ENCODE results near the gene CEACAM21. TPM values are rescaled to one million over a fixed set of nuclear protein-coding genes. Genes with fewer than 3 reads are reported as not detected.

CEACAM21 gene
- total and polyA plus RNA-seq, 2 experiments from 2014 or later = 2.2 to 2.8 TPM

- Histone ChIP-seq H3K27me3 (no peaks in the 10 kb centered on the region), H3K27ac (no peak overlapping the region), H3K4me1 (ENCODE audit: low read depth) (no peaks in the 10 kb centered on the region), H3K9me3 (ENCODE audit: low read depth) (no peaks in the 10 kb centered on the region), H3K36me3 (no peaks in the 10 kb centered on the region), H3K4me3 (no peak overlapping the region)
- no peak for DNase-seq (ENCODE audit: low read depth in 1 of 2, low spot score in 1 of 2)
- TF ChIP-seq, protein P1, sequence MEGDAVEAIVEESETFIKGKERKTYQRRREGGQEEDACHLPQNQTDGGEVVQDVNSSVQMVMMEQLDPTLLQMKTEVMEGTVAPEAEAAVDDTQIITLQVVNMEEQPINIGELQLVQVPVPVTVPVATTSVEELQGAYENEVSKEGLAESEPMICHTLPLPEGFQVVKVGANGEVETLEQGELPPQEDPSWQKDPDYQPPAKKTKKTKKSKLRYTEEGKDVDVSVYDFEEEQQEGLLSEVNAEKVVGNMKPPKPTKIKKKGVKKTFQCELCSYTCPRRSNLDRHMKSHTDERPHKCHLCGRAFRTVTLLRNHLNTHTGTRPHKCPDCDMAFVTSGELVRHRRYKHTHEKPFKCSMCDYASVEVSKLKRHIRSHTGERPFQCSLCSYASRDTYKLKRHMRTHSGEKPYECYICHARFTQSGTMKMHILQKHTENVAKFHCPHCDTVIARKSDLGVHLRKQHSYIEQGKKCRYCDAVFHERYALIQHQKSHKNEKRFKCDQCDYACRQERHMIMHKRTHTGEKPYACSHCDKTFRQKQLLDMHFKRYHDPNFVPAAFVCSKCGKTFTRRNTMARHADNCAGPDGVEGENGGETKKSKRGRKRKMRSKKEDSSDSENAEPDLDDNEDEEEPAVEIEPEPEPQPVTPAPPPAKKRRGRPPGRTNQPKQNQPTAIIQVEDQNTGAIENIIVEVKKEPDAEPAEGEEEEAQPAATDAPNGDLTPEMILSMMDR (IDR thresholded peaks at IDR 0.05; ENCODE audit: low read depth, low read length) = no peak
Observed at GRCh38 chr19:41623360-41623759, 47.4 kb downstream of the CEACAM21 start.

DNA sequence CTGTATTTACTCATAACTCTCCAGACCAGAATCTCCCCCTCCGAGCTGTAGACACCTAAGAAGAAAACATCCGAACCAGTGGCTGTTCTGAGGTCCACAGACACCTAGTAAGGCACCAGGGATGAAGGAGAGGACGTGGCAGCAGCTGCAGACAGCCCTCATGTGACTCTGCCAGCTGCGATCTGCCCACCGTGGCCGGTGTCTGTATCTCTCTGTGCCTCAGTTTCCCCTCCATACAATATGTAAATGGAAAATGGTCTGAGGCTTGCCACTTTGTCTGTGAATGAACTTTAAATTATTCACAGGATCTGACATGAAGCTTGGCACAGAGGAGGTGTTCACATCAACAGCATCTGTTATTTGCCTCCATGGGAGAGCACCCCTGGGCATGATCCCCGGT lies 48.5 kb downstream of the CEACAM21 start:
- TF ChIP-seq, protein P1 (IDR thresholded peaks at IDR 0.05; ENCODE audit: low read depth, low read length) = no peak
- no peaks in the 10 kb centered on the region for H3K27me3 ChIP-seq
- no peak overlapping the region for H3K27ac ChIP-seq
- no peaks in the 10 kb centered on the region for H3K4me1 ChIP-seq (ENCODE audit: low read depth)
- DNase-seq (ENCODE audit: low read depth in 1 of 2, low spot score in 1 of 2) = no peak
- H3K9me3 ChIP-seq (ENCODE audit: low read depth) = no peaks in the 10 kb centered on the region
- no peaks in the 10 kb centered on the region for H3K36me3 ChIP-seq
- no peak overlapping the region for H3K4me3 ChIP-seq

DNA sequence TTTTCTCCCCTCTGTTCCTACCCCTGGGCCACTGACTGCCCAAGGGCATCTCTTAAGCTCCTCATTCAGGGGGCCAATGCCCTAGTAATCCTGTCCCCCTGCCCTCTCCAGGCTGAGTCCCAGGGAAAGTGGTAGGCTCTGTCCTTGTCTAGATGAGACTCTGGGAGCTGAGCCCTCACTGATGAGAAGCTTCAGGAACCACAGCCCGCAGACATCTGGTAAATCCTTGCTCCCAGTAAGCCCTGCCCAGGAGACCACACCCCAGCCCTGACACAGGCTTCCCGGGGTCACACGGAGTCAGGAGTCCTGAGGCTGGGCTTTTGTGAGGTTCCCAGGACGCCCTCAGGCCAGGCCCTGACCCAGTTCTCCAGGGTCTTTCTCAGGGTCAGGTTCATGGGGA lies 49.0 kb downstream of the CEACAM21 start:
- Histone ChIP-seq H3K9me3 (ENCODE audit: low read depth) (peaks cover under 1% of the 10 kb centered on the region), H3K4me1 (ENCODE audit: low read depth) (no peaks in the 10 kb centered on the region), H3K27me3 (no peaks in the 10 kb centered on the region), H3K4me3 (no peak overlapping the region), H3K36me3 (no peaks in the 10 kb centered on the region), H3K27ac (no peak overlapping the region)
- DNase-seq (ENCODE audit: low read depth in 1 of 2, low spot score in 1 of 2) = no peak
- TF ChIP-seq, protein P1 (IDR thresholded peaks at IDR 0.05; ENCODE audit: low read depth, low read length) = no peak

GRCh38 chr19:41626278-41626677 lies 50.3 kb downstream of the CEACAM21 start:
- no peak for DNase-seq (ENCODE audit: low read depth in 1 of 2, low spot score in 1 of 2)

DNA sequence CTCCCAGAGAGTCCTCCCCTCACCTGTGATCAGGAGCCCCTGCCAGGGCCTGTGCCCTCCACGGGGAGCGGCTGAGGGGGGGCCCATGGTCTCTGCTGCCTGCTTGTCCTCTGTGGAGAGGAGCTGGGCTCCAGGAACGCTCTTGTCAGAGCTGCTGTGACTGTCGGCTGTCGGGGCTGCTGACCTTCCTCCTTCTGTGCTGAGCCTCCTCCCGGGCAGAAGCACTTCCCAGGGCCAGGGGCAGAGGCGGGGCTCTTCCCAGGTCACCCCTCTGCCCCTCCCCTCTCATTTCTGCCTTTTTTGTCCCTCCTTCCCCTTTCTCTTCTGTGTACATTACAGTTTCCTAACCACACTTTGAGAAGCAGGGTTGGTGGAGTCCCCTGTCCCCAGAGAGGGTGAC lies 50.9 kb downstream of the CEACAM21 start, which contains the start of gene CEACAM4:
Gene CEACAM4 (minus strand): TSS at position 198 of the 400 bp plus-strand sequence. CDS start 111 bp downstream, at position 87.
- Histone ChIP-seq H3K4me1 (ENCODE audit: low read depth) (no peaks in the 10 kb centered on the region), H3K9me3 (ENCODE audit: low read depth) (peaks cover 3% of the 10 kb centered on the region), H3K27me3 (no peaks in the 10 kb centered on the region), H3K27ac (no peak within 1 kb of the TSS), H3K4me3 (no peak within 1 kb of the TSS), H3K36me3 (no peaks in the 10 kb centered on the region)
- no peak for DNase-seq (ENCODE audit: low read depth in 1 of 2, low spot score in 1 of 2)
- TF ChIP-seq, protein P1 (IDR thresholded peaks at IDR 0.05; ENCODE audit: low read depth, low read length) = no peak

More at GRCh38 chr19:41626278-41626677, 50.3 kb downstream of the CEACAM21 start:
- H3K36me3 ChIP-seq = no peaks in the 10 kb centered on the region
- no peaks in the 10 kb centered on the region for H3K4me1 ChIP-seq (ENCODE audit: low read depth)
- no peak overlapping the region for H3K27ac ChIP-seq
- TF ChIP-seq, protein P1 (IDR thresholded peaks at IDR 0.05; ENCODE audit: low read depth, low read length) = no peak
- H3K9me3 ChIP-seq (ENCODE audit: low read depth) = peaks cover 3% of the 10 kb centered on the region
- no peaks in the 10 kb centered on the region for H3K27me3 ChIP-seq
- no peak overlapping the region for H3K4me3 ChIP-seq

Data from cardiac muscle cell (in vitro differentiated cells and primary cell).